Sciatic nerve (tissue), 2 donors: Measurements from ENCODE around the gene ENKD1. TPM values are rescaled to one million over a fixed set of nuclear protein-coding genes. Genes with fewer than 3 reads are reported as not detected.

Source experiments
- ATAC-seq: fragments of 200-7000 bp; cut with Tn5 transposase; one replicate; pipeline ENCODE4 v1.9.1; 2020; ENCODE audit warnings: mild to moderate bottlenecking, moderate library complexity
- DNase-seq: peaks from one replicate; pipeline ENCODE4 v3.0.0-alpha.2; 2020; ENCODE audit warnings: low spot score
- intact Hi-C: fragments of 100-400 bp; cut with DNase I; formaldehyde crosslinking; loops from one replicate; pipeline ENCODE4 v1.14.2; 2022
- total RNA-seq: library from RNA; stranded (reverse); fragmentation: NEBNext Ultra II Directional; extraction: Animal tissue kit (Norgen Biotek cat#: 25700); gene quantifications from one replicate; pipeline ENCODE4 v1.2.1, GENCODE V29; 2021
- donor health status: DM: no; HTN: no; CAD: no.
- donor health status: DM: no; HTN: no; CAD: no.

The ENKD1 gene
- total RNA-seq, 1 donor from 2014 or later, result 19.7 TPM

DNA sequence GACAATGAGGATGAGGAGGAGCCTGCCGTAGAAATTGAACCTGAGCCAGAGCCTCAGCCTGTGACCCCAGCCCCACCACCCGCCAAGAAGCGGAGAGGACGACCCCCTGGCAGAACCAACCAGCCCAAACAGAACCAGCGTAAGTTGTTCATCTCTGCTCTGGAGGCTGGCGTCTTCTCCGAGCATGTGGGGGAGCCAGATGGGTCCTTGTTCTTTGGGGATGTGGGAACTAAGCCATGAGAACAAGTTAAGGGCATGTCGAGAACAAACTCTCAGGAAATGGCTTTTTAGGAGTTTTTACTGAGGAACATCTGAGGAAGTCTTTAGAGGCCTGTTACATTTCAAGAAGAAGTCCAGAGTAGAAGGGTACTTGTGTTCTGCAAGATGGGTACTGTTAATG, 29.8 kb downstream of the ENKD1 start:
- DNase-seq, result no peak
- ATAC-seq, result no peak
- intact Hi-C loops, result no loop called here

GRCh38 chr16:67632415-67633172, 34.0 kb downstream of the ENKD1 start:
- intact Hi-C loops, result no loop called here
- ATAC-seq (no peak), DNase-seq (no peak)

DNA sequence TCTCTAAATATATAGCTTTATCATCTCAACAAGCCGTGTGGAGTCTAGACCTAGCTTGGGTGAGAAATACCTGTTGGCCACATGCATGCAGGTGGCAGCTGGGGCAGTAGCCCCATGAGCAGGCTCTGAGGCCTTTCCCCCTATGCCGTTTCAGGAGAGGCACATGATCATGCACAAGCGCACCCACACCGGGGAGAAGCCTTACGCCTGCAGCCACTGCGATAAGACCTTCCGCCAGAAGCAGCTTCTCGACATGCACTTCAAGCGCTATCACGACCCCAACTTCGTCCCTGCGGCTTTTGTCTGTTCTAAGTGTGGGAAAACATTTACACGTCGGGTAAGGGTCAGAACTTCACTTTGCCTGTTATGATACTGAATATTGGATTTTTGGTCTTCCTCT, 38.3 kb downstream of the ENKD1 start:
- no peak for DNase-seq
- ATAC-seq, result no peak
- intact Hi-C loops, result no loop called here

DNA sequence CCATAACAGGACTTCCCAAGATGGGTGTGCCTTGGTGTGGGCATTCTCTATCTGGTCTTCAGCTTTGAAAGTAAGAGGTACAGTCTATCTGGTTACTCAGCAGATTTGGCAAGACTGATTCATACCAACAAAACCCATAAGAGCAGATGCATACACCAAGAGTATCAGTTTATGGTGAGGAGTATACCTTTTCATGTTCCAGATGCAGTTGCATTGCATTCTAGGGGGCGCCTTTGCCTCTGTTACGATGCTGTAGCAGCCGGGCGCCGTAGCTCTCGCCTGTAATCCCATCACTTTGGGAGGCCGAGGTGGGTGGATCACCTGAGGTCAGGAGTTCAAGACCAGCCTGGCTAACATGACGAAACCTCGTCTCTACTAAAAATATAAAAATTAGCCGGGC, 52.7 kb downstream of the ENKD1 start:
- intact Hi-C loops, result no loop called here
- DNase-seq, result no peak
- no peak for ATAC-seq

Other genes starting within 250 kb of the ENKD1 start
- gene HSD11B2, start 235.6 kb downstream of the ENKD1 start, total RNA-seq, result 0.53 TPM
- 46.4 TPM for gene ATP6V0D1, start 185.6 kb downstream of the ENKD1 start, total RNA-seq
- not detected for gene AGRP, start 183.2 kb downstream of the ENKD1 start, total RNA-seq
- 116 TPM for gene RIPOR1, start 137.9 kb downstream of the ENKD1 start, total RNA-seq
- 44.0 TPM for gene CTCF, start 104.2 kb downstream of the ENKD1 start, total RNA-seq
- gene CARMIL2, start 21.6 kb downstream of the ENKD1 start, total RNA-seq, result 2.8 TPM
- 21.2 TPM for gene ACD, start 6.5 kb downstream of the ENKD1 start, total RNA-seq
- gene PARD6A, start 5.8 kb downstream of the ENKD1 start, total RNA-seq, result 5.6 TPM
- 8.6 TPM for gene C16orf86, start 64 bp upstream of the ENKD1 start, total RNA-seq
- gene GFOD2, start 52.6 kb upstream of the ENKD1 start, total RNA-seq, result 16.8 TPM
- gene RANBP10, start 139.8 kb upstream of the ENKD1 start, total RNA-seq, result 21.7 TPM
- gene TSNAXIP1, start 140.1 kb upstream of the ENKD1 start, total RNA-seq, result 1.5 TPM
- 22.7 TPM for gene THAP11, start 175.6 kb upstream of the ENKD1 start, total RNA-seq
- 59.2 TPM for gene NUTF2, start 180.2 kb upstream of the ENKD1 start, total RNA-seq
- gene CENPT, start 180.9 kb upstream of the ENKD1 start, total RNA-seq, result 45.1 TPM
- 40.2 TPM for gene EDC4, start 206.3 kb upstream of the ENKD1 start, total RNA-seq
- gene NRN1L, start 218.1 kb upstream of the ENKD1 start, total RNA-seq, result 1.6 TPM
- gene PSKH1, start 226.5 kb upstream of the ENKD1 start, total RNA-seq, result 27.4 TPM